CD4-positive, alpha-beta T cell treated with Interleukin-17A for 4 hours (primary cell): ENCODE results near the gene SGCA.

Experiments
- DNase-seq: peaks from one replicate; pipeline ENCODE4 v3.0.0-alpha.2; 2020; ENCODE audit warnings: mixed read lengths

Gene SGCA

DNA sequence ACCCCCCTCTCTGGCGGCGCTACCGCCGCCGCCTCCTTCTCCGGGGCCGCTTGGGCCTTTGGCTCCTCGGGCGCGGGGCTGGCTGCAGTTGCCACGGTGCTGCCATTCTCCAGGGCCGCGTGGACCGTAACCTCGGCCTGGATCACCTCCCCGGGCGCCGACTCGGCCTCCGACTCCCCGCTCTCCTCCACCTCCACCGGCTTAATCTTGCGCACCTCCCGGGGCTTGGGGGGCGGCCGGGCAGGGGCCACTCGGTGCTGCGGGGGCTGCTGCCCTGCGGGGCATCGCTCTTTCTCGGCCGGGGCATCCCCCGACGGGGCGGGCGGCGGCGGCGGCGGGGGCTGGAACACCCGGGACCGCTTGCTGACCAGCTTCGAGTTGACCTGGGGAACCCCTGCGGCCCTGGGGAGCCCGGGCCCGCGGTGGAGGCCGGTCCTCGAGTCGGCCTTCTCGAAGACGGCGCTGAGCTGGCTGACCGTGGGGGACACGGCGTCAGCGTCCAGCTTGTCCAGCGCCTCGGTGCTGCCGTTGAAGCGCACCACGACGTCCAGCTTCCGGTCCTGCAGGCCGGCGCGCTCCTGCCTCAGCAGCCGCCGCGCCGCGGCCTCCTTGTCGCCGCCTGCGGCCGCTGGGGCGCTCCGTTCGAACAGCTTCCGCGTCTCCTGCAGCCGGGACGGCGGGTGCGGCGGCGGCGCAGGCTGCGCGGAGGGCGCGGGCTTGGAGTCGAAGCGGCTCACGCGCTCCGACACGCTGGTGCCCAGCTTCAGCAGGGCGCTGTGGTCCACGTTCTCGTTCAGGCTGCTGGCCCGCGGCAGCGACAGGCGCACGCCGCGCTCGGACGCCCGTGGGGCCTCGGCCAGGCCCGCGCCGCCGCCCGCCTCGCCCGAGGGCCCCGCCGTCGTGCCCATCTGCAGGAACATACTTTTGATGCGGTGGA lies 16.1 kb upstream of the SGCA start:
- peak; percentile 73 for DNase-seq

DNA sequence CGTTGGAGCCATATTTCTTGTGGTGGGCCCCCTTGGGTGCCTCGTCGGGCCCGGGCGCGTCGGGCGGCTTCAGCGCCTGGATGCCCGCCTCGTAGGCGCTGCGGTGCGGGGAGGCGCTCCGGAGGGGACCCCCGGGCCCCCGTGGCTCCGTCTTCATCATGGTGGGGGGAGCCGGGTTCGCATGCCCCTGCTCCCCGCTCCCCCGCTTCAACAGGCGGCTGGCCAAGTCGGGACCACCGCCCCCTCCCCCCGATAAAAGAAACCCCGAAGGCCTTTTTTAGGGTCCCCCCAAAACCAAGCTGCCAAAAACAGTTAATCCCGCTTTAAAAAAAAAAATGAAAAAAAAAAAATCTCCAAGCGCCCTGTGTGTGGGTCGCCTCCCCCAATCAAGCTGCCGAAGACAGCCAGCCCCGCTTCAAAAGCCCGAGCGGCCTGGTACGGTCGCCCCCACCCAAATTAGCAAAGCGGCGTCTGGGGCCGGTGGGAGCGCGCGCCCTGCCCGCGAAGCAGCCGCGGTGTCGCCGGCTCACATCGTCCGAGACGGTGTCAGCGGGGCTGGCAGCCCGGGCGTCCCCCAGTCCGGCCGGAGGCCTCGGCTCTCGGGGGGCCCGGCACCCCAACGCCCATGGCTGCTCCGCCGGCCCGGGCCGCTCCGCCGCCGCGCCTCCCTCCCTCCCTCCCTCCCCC lies 15.3 kb upstream of the SGCA start, which contains the start of gene PPP1R9B:
Gene PPP1R9B, minus strand, starts transcription at position 324 of the 687 bp plus-strand sequence. Its CDS starts 164 bp downstream, at position 160.
- DNase-seq, result no peak

DNA sequence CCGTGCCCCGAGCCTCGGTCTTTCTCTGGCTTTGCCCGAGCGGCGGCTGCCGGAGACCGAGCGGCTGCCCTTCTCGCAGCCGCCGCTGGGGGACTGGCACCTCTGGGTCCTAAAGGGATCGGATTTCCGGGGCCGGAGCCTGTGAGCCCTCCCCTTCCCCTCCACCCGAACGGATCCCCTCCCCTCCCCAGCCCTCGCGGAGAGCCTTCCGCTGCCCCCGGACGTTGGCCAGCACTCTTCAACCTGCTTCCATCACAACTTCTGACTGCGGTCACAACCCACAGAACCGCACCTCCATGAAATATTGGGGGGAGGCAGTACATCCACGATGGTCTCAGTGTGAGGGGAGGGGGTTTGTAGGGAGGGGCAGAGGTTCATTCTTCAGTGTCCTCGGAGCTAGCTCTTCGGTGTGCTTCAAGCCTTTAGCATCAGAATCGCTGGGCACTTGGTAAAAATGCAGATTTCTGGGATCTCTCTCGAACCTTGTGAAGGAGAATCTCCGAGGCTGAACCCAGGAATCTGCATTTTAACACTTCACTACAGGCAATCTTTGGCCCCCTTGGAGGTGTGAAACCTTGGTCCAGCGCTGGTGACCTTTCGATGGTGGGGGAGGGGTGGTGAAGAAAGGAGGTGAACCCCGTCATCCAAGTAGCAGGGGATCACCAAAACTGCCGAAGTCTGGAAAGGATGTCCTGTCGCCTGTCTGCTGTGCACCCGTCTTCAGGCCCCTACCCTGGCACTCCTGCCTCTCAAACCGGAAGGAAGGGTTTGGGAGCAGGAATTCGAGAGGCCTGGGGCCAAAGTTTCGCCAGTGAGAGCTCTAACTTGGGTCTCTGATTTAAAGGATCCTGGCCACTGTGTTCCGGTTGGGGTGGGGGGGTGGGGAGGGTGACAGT lies 14.5 kb upstream of the SGCA start:
- DNase-seq, result peak; percentile 88

DNA sequence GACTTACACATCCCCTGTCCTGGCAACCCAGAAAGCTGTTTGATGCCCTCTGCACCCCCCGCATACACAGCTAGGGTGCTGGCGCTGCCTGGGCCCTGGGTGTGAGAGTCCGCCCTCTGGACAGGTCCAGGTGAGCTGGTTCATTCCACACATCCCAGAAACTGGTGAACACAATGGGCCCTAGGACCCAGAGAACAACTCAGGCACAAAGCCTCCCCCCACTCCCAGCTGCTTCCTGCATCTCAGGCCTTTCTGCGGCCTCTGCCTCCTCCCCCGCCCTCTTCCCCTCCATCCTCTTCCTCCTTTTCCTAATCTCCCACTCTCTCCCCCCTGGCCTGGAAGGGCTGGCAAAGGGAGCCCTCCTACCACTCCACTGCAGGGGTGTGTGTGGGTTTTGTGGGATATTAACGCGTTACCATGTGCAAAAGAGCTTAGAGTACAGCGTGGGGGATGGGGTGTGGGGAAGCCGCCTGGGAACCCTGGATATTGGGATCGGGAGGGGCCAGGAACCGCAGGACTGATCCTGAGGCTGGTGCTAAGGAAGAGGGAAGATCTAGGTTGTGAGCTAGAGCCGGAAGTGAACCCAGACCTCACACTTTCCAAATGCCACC lies 13.8 kb upstream of the SGCA start:
- peak; percentile 67 for DNase-seq

DNA sequence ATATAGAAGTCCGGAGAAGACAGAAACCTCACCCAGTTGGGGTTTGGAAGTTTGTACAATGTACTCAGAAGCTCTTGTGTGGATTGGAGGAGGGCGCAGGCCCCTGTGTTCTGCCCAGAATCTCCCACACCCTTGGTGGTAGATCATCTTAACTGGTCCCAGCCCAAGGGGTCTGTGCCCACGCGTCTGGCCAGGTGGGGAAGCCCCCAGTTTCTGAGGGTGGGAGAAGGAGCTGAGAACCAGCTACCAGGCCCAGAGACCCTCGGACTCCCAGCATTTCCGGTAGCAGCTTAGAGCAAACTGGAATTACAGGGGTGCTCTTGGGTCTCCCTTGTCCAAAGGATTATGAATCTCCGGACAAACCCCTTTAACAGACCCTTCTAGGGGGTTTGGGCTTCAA lies 13.1 kb upstream of the SGCA start:
- DNase-seq, result no peak

DNA sequence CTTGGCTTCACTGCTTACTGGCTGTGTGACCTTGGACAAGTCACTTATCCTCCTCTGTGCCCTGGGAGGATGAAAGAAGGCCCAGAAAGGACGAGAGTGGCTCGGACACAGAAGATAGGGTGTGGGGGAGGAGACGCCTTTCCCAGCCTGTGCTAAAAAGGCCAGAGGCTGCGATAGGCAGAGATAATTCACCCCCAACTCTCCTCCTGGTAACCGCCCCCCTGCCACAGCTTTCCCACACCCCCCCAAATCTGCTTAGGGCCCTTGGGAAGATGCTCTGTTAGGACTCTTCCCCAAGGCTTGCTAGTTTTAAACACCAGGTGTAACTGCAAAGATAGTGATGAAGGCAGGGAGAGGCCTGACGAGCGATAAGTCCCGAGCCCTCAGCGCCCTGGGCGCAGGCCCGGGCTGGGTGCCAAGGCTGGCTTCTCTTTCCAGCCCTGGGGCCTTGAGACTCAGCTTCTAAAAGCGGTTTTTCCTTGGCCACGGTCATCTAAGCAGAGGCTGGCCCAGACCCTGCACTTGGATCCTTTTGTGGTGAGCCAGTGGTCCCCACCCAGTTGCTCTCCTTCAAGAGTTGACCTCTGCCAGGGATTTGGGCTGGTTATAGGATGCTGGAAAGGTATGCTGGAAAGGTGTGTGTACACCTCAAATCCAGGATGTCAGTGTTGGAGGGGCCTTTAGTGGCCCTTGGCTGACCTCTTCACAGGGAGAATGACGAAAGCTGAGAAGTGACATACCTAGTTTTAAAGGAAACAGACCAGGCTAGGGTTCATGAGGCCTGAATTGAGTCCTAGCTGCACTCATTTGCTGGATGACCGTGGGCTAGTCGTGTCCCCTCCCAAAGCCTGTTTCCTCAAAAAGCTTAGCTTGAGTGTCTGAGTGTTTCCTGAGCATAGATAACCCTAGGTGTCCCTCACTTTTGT lies 11.9 kb upstream of the SGCA start:
- no peak for DNase-seq

DNA sequence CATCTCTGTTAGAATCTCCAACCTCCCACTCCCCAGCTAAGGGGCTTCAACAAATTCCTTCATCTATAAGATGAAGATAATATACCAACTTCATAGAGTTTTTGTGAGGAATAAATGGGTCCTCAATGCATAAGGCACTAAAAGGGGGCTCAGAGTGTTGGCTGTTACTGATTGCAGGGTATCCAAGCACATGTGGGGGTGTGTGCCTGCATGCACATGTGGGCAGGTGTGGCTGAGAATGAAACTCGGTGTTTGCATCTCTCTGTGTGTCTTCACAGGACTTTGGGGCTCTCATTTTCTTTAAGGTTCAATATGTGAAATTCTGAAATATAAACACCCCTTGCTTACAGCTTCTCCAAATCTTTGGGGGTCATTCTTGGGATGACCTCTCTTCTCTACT lies 11.2 kb upstream of the SGCA start:
- no peak for DNase-seq

DNA sequence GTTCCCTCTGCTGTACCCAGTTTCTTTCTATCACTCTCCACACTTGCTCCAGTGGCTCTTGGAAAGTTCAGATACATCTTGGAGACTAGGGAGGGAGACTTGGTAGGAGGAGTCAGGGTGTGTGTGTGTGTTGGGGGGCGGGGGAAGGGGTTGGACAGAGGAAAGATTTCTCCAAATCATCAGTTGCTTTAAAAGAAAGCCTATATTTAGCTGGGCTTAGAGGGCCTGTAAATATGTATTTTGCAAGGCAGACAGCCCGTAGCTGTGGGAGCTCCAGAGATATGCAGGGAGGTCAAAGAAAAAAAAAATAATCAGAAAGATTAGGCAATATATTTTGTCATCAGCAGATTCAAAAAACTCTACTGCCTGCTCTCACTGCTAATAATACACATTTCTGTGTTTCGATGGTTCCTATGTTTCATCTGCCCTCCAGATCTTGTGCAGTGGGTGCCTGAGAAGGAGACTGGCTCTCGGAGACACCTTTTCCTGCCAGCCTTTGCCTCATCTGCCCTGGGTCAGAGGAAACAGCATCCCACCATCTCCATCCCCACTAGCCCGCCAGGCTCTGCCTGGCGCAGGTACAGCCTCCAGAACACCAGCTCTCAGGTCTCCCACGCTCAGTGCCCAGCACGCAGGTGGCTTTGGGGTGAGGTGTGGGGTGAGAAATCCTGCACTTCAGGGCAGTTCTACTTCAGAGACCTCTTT lies 10.5 kb upstream of the SGCA start:
- no peak for DNase-seq

DNA sequence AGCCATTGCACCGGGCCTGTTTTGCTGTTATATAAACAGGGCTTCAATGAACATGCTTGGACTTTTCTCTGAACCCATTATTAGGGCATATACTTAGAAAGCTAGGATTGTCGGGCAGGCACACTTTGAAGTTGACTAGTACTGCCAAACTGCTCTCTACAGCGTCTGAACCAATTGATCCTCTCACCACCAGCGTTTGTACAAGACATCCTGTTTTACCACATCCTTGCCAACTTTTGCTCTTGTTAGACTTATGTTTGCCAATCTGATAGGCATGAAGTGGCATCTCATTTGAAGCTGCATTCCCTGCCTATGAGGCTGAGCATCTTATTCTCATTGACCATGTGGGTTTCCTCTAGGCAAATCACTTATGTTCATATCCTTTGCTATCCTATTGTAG lies 7.9 kb upstream of the SGCA start:
- peak; percentile 31 for DNase-seq

DNA sequence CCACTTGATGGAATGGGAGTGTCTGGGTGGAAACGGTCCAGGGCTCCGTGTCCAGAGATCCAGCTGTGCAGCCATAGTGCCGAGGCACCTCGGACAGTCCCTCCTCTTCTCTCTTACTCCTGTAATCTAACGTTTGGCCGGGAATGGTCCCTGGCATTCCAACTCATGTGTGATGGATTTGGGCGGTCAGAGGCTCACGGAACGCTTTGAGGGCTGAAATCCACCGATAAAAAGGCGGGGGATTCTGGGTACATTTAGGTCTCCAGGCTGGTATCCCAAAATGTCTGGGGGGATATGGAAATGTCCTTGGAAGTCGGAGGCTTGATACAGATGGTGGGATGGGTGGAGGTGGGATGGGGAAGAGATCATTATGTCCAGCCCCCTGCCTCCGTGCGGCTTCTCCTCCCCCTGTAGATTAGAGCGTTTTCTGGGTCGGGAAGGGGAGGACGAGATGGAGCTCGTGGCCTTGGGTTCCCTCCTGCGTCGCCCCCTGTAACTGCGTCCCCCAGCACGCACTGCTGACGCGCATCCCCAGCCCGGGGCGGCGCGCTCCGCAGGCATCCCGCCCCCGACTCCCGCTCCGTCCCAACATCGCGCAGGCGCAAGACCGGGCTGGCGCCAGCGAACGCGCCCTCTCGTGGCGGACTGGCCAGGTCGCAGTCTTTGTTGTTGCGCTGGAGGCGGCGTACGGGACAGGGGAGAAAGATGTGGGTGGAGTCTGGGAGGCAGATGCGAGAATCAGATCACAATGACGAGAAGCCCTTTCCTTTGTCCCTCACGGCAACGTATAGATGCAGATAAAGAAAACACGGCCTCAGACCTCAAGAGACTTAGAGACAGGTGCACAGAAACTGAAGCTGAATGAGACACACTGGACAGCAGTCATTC lies 4.5 kb upstream of the SGCA start:
- peak; percentile 96 for DNase-seq

DNA sequence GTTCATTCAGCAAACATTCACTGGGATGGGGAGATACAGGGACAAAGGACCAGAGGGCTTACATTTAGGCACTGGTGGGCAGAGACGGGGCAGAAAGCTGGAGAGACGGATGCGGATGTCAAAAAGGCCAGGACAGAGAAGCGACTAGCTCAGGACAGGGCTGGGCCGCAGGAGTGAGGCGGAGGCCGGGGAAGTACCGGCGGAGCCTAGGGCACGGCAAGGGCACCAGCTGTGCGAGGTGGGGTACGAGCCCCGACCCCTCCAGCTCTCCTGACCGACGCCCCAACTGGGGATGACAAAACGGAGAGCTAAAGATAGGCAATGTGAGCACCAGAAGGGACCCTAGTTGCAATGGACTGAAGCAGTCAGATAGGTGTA lies 3.9 kb upstream of the SGCA start:
- DNase-seq, result no peak

DNA sequence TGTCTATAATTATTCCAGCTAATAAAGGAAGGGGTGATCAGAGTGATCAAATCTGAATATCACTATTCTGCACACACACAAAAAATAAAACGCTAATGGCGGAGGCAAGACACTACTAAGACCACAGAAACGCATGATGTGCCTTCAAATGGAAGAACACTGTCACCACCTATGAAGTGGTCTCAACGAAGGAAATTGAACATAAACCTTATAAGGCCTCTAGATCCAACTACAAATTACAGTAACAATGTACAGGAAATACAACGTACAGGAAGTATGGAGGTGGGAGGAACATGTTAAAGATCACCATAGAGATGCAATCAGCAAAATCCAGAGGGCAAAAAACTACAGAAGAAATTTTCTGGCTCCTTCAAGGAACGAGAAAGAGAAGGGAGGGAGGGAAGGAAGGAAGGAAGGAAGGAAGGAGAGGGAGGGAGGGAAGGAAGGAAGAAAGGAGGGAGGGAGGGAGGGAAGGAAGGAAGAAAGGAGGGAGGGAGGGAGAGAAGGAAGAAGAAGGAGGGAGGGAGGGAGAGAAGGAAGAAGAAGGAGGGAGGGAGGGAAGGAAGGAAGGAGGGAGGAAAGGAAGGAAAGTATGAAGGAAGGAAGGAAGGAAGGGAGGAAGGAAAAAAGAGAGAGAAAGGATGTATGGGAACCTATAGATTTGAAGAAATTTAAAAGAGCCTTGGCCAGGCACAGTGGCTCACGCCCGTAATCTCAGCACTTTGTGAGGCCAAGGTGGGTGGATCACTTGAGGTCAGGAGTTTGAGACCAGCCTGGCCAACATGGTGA lies 3.1 kb upstream of the SGCA start:
- DNase-seq, result no peak

DNA sequence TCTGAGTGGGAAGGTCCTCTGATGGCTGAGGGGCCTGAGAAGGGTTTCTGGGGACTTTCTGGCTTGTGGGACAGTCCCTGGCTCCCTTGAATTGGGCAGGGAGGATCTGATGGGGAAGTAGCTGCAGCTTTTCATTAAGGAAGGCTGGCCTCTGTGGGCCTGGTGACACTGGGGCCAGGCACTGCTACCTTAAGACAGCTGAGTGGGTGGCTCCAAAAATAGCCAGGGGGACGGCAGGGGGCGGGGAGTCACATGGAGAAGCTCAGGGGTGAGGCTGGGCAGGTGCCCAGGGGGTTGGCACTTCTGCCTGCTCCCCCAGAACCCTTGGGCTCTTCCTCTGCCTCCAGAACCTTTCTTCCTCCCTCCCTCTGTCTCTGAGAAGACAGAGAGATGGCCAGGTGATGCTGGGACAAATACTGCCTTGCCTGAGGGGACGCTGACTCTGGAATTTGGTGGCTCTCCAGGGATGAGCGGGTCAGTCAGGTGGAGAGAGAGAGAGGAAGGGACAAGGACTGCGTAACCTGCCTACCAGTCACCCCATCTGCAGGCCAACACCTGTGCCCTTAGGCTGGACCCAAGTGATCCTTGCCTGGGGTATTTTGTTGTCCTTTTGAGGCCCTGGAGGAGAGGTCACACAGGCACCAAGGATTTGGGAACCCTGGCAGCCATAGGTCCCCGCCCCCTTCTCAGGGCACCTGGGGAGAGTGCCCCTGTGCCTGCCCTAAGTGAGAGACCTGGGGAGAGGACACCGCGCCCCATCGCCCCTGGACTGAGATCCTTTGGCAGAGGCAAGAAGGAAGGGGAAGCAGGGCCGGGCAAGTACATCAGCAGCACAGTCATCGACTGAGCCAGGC lies 1.7 kb upstream of the SGCA start:
- DNase-seq, result no peak

DNA sequence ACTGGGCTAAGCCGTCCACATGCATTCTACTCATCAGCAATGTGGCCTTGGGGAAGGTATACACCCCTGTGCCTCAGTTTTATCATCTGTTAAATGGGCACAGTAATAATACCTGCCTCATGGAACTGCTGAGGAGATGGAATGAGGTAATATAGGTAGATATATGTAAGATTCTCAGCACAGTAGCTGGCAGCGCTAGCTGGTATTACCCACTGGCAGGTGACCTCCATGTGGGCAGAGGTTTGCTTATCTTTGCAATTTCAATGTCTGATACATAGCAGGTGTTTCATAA lies 1.2 kb upstream of the SGCA start:
- DNase-seq, result no peak

DNA sequence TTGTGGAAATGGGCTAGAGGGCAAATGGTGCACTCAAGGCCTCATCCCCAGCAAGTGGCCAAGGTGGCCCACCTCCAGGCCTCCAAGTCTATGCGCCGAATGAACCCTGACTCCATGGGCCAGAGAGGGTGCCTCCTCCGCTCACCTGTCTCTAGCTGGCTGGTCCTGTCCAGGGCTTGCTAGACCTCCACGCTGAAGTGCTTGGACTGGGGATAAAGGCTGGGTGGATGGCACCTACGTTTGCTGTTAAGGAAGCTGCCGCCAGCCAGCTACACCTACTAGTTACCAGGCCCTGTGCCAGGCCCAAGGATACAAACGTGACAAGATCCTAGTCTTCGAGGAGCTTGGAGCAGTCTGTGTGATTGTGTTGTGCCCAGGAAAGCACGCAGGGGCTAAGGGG lies 739 bp upstream of the SGCA start:
- no peak for DNase-seq

DNA sequence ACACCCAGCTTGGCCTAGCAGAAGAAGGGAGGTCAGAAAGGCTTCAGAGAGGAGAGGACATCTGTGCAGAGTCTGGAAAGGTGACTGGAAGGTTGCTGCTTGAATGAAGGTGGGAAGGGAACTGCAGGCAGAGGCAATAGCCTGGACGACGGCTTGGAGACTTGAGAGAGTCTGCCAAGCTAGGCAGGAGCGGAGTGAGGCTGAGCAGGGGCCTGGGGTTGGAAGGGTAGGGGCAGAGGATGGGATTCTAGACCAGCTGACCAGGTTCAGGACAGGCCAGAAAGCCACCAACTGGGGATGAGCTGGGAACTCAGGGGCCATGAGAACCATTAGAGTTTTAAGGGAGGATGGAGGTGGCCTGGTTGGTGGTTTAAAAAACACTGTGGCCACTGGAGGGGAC lies 339 bp upstream of the SGCA start:
- no peak for DNase-seq

DNA sequence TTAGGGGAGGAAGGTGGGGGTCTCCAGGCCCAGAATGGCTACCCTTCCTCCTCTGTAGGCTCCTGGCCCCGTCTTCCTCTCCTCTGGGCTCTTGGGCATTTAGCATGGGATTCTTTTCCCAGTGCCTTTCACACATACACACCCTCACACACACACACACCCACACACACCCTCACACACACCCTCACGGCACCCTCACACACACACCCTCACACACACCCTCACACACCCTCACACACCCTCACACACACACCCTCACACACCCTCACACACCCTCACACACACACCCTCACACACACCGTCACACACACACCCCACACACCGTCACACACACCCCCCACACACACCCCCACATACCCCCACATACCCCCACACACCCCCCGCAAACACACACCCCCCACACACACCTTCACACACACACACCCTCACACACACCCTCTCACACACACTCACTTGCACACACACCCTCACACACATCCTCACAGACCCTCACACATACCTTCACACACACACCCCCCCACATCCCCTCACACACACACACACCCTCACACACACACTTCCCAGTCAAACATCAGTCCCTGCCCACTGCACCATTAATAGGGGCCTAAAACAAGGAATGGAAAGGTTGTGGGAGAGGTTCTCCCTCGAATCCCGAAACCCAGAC lies 845 bp downstream of the SGCA start:
- DNase-seq, result no peak

DNA sequence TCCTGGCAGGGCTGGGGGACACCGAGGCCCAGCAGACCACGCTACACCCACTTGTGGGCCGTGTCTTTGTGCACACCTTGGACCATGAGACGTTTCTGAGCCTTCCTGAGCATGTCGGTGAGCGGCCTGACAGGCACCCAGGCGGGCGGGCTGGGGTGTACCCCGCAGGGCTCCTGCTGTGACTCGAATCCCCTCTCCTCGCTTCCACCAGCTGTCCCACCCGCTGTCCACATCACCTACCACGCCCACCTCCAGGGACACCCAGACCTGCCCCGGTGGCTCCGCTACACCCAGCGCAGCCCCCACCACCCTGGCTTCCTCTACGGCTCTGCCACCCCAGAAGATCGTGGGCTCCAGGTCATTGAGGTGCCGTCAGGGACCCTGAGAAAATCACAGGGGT lies 1.6 kb downstream of the SGCA start:
- no peak for DNase-seq
